Glomerular endothelial cell (primary cell): ENCODE results near the gene TMEFF2. TPM values are rescaled to one million over a fixed set of nuclear protein-coding genes. Genes with fewer than 3 reads are reported as not detected.

Experiments
- DNase-seq: peaks from one replicate; pipeline ENCODE4 v3.0.0-alpha.2; 2011; ENCODE audit warnings: low read depth, low spot score; ENCODE audit errors: extremely low read depth
- total RNA-seq: library from RNA; depleted of rRNA; stranded (reverse); fragments of >200 nt; gene quantifications from 2 replicates; pipeline ENCODE4 v1.2.3, GENCODE V29; 2015

TMEFF2 gene
- total RNA-seq, 1 donor from 2014 or later = not detected

GRCh38 chr2:192072261-192072660 is 122.5 kb downstream of the TMEFF2 start:
- DNase-seq = no peak

DNA sequence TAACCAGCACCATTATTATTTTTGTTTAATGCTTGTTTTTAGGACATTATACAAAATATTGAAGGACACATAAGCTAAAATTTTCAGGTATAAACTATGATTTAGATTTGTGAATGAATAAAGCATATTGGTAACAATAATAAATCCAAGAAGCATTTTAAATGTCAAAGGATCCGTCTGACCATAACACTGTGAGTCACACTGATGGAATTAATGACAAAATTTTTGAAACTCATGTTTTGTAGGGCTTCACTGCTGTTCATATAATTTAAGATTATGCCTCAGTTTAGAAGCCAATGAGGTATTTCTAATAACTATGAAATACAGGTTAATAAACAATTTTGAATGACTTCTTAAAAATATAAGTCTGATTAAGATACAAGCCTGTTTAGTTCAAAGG is 124.6 kb downstream of the TMEFF2 start:
- no peak for DNase-seq

DNA sequence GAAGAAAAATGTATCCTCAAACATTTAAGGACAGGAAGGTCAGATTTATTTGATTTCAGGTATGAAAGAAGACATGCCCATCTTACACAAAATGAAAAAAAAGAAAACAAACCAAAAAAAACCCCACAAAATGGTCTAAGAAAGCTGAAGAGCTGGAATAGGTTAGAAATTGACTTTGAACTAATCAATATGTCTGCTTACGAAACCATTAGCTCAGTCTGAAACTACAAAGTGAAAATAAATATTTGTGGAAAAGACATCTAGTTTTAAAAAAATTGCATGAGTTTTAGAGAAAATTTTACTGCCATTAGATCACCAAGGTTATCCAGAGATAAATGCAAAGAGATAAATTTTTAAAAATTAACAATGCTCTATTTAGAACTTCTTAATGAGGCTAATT is 125.3 kb downstream of the TMEFF2 start:
- DNase-seq = no peak

- no peak for DNase-seq
Measured at GRCh38 chr2:192068966-192069365, 125.8 kb downstream of the TMEFF2 start.

GRCh38 chr2:192067631-192068030 is 127.1 kb downstream of the TMEFF2 start:
- DNase-seq = no peak

DNA sequence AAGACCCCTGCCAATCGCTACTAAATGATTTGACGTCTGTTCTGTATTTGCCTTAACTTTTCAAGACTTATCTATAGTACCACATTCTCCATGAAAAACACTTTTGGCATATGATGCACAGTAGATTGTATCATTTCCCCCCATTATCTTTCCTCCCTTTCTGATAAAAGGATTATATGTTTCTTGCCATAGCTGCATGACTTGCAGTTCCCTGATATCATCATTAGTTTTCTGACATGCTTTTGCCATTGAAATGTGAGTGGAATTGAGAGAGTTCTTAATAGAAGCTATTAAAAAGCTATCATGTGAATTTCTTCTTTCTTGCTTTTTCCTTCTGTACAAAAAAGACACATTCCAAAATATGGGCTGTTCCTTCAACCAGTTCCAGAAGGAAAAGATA is 130.3 kb downstream of the TMEFF2 start:
- DNase-seq = no peak

DNA sequence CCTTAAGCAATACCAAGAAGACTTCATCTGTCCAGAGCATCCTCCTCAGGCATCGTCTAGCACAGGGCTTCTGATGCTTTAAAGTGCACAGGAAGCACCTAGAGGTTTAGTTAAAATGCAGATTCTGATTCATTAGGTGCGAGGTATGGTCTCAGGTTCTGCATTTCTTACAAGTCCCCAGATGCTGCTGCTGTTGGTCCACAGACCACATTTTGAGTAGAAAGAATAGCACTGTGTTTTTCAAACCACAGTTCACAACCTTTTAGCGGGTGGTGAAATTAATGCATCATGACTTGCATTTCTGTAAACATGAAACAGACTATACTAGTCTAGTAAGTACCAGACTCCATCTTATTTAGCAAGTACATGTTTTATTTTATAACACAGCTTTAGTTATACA is 134.6 kb downstream of the TMEFF2 start:
- DNase-seq = no peak

DNA sequence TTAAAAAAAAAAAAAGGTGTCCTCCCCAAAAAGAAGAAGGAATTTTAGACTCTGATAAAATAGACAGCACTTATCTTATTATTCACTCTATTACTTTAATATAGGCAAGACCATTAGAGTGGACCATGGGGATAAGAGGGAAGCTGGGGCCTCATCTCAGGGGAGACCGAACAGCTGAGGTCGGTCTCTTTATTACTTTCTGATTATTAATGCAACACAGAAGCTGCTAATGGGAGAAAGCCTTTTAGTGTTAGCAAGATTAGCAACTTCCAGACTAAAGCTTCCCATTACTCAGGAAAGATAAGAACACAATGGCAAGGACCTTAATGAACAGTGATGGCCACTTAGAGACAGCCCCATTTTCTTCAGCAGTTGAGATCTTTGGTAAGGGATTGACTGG is 135.5 kb downstream of the TMEFF2 start:
- DNase-seq = no peak

DNA sequence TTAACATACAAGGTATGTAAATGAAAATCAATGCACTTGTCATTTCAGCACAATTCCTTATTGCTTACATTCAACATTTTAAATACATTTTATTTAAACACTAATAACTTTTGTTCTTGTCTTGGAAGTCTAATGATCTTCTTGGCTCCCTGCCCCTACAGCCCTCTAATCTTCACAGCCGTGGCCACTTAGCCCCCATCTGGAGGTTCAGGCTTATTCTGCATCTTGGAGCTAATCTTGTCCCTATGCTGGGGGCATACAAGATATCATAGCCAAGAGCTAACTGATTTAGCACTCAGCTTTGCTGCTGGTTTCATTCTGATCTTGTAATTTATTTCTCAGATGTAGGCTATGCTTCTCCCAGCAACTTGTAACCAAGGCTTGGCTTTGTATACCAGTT is 140.8 kb downstream of the TMEFF2 start:
- no peak for DNase-seq

- no peak for DNase-seq
Measured at GRCh38 chr2:192051533-192051932, 143.2 kb downstream of the TMEFF2 start.

GRCh38 chr2:192049362-192049761 is 145.4 kb downstream of the TMEFF2 start:
- DNase-seq = no peak

GRCh38 chr2:192047315-192048107 is 147.2 kb downstream of the TMEFF2 start:
- DNase-seq = no peak

DNA sequence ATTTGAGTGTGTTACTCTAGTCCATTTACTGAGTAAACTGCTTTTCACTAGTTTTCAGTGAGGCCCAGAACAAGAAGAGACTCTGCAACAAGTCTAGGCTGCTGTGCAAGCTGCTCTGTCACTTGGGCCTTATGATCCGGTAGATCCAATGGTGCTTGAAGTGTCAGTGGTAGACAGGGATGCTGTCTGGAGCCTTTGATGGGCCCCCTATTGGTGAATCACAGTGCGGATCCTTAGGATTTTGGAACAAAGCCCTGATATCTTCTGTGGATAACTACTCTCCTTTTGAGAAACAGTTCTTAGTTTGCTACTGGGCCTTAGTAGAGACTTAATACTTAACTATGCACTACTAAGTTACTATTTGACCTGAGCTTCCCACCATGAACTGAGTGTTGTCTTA is 150.2 kb downstream of the TMEFF2 start:
- DNase-seq = no peak

DNA sequence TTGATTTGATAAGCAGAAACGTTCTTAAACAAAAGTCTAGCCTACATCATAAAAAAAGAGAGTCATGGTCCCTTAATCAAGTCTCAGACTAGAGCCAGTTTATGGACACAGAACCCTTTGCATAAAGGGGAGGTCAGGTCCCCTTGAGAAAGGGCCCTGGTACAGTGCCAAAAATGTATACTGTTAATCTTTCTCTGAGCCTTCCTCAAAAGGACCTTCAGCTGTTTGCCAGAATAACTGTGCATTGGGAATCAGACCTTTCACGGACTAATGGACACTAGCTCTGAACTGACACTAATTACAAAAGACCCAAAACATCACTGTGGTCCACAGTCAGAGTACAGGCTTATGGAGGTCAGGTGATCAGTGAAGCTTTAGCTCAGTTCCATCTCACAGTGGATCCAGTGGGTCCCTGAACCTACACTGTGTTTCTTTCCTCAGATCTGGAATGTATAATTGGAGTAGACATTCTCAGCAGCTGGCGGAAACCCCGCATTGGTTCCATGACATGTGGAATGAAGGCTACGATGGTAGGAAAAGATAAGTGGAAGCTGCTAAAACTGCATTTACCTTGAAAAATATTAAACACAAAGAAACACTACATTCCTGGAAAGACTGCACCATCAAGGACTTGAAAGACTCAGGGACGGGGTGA is 151.4 kb downstream of the TMEFF2 start:
- DNase-seq = no peak

- DNase-seq = no peak
Measured at GRCh38 chr2:192042126-192042525, 152.6 kb downstream of the TMEFF2 start.

DNA sequence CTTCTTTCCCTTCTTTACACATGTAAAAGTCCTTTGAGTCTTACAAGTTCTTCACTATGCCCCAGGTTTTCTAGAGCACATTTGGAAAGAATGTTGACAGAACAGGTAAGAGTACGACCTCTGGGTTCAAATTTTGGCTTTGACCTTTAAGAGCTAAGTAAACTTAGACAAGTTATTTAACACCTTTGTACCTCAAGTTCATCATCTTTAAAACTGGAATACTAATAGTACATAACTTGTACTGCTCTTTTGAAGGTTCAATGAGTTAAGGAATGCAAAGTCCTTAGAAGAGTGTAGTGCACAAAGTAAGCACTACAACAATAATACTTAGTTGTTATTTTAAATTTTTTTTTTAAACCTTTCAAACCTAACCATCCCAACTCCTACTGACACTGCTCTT is 156.6 kb downstream of the TMEFF2 start:
- no peak for DNase-seq

- DNase-seq = no peak
Measured at GRCh38 chr2:192035731-192036442, 158.8 kb downstream of the TMEFF2 start.

GRCh38 chr2:192030856-192031255 is 163.9 kb downstream of the TMEFF2 start:
- DNase-seq = no peak

DNA sequence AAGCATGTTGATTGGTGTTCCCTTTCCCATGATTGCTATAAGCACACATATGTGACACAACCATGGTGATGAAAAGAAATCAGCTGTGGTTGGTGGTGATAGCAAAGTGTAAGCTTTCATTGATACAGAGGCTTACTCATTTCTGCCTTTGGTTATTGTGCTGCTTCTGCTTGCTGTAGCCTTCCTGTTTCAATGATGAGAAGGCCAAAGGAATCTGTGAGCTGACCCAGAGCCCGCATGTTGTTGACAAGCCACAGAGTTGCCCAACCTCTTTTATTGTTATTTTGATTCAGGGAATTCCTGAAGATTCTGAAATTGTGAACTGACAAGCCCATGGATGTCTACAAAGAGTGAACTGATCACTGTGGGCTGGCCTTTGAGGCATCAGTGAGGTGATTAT is 164.4 kb downstream of the TMEFF2 start:
- no peak for DNase-seq

DNA sequence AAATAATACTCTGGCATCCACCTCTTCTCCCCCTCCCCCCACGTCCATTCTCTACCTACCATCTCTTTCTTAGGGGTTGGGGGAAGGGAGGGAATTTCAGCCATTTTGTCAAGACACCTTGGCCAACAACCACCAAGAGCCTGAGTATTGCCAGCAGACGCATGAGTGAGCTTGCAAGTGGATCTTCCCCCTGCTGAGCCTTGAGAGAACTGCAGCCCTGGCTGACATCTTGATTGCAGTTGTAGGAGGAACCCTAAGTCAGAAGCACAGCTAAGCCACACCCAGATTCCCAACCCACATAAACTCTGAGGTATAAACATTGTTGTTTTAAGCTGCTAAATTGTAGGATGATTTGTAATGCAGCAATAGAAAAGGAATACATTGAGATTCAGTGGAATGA is 165.6 kb downstream of the TMEFF2 start:
- no peak for DNase-seq

- DNase-seq = no peak
Measured at GRCh38 chr2:192026825-192027120, 168.0 kb downstream of the TMEFF2 start.
